Stimulated activated CD4-positive, alpha-beta T cell treated with anti-CD3 and anti-CD28 coated beads, Interleukin-2, amount 100 ng/mL, for 48 hours (primary cell): ENCODE results near the gene TMPRSS7.
"Not testable (repeated sequence)": the region's sequence is repeated elsewhere in the genome, so short reads cannot be mapped to it uniquely, and the experiment has no call there.

Source experiments
- DNase-seq, 2 donors: peaks; one replicate each; pipeline ENCODE4 v3.0.0-alpha.2; 2020

TMPRSS7 gene

DNA sequence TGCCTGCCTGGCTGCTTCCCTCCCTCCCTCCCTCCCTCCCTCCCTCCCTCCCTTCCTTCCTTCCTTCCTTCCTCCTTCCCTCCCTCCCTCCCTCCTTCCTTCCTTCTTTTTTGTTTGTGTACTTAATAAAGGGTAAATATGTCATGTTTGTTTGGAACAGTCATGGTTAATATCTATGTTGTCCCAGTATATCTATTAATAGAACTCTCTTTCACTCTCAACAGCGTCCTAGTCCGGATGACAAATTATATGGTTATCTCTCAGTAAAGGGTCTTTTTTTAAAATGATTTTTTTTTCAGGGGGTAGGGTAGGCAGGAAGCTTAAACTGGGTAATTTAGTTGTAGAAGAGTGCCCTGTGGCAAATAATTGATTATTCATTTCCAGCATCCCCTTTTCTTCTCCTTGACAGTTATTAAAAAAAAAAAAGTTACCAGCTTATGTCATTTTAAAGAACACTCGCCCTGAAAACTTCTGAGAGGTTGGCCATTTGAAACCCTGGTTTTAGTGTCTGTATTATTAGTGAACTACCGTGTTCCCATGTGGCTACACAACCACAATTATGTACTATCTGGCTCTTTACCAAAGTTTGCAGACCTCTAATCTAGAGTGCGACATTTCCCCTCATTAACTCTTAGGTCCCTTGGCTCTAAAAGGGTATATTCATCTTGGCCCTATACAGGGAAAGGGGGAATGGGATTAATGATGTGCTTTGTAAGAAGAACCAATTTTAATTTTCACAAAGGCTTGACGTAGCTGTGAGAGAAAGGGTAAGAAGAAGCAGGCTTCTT, 22.1 kb upstream of the TMPRSS7 start:
- DNase-seq: no peak

DNA sequence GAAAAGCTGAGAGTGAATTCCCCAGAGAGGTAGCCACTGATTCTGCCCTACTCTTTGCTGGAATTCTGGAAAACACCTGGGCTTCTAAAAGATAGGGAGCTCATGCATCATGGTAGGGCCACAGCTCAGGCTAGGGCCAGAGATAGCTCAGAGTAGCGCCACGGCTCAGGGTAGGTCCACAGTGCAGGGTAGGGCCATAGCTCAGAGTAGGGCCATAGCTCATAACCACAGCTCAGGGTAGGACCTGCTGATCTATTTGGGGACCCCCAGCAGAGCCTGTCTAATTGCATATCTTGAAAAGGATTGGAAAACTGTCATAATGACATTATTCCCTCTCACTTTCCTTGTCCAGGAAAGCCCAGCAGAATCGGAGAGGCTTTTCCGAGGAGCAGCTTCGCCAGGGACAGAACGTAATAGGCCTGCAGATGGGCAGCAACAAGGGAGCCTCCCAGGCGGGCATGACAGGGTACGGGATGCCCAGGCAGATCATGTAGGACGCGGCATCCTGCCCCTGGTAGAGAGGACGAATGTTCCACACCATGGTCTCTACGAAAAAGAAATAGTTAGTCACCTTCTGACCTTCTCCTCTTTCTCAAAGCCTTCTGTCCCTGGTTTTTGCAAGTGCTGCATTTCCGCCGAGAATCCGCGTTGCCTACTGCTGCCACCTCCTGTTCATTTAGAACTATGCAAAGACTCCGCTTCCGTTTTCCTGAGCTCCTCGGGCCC, 21.3 kb upstream of the TMPRSS7 start:
- DNase-seq: peak; percentile 45 to 52

DNA sequence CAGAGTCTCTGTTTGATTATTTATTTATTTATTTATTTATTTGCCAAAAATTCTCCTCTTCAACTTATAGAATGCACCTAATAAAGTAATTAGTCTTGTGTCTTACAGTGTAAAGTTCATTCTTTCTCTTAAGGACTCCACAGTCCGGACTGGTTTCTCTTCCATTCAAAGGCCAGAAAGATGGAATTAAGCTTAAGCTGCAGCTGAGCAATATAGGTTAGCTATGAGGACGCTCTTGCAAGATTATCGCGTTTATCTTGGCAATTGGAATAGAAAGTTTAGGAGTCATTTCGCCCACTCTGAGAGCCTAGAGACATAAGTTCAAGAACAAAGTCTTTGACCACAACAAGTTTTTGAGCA, 20.8 kb upstream of the TMPRSS7 start:
- no peak for DNase-seq

DNA sequence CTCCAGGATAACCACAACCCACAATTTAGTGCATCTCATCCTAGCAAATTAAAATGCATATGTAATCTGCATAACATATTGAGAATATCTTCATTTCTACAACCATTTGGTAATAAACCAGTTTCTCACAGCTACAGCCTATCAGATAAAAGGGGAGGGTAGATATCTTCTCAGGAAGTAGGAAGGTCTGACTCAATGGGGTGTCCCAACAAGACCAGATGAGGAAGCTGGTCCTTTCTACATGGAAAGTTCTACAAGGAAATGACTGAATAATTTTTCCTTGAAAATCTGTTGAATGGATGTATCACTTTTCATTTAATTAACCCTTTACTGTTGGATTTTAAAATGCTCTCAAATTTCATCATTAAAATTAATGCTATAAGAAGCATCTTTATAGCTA, 17.4 kb upstream of the TMPRSS7 start:
- DNase-seq: no peak

DNA sequence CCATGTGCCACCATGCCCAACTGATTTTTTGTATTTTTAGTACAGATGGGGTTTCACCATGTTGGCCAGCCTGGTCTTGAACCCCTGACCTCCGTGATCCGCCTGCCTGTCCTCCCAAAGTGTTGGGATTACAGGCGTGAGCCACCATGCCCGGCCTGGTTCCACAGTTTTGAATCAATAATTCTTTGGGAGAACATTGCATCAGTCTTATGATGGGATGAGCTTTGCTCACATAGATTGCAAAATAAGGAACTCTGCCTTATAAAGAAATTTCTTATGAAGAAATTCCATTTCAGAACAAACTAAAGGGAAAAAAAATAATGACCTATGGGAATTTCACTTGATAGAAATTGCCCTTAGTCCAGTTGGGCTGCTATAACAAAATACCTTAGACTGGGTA, 15.8 kb upstream of the TMPRSS7 start:
- no peak for DNase-seq

DNA sequence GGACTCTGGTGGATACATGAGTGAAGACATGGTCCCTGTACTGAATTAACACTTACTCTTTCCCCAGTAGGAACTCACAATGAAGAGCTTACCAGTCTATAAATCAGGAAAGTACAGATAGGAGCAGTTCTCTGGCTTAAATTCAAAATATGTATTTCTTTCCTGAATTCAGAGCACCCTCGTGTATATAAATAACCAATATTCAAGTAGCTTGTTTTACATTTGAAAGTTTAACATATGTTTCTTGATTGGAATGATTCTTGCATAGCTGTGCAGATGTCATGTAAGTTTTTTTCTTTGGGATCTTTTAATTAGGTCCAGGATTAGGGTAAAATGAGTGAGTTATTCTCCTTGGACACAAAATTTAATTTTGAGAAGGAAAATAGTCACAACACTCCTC, 14.8 kb upstream of the TMPRSS7 start:
- DNase-seq: no peak

DNA sequence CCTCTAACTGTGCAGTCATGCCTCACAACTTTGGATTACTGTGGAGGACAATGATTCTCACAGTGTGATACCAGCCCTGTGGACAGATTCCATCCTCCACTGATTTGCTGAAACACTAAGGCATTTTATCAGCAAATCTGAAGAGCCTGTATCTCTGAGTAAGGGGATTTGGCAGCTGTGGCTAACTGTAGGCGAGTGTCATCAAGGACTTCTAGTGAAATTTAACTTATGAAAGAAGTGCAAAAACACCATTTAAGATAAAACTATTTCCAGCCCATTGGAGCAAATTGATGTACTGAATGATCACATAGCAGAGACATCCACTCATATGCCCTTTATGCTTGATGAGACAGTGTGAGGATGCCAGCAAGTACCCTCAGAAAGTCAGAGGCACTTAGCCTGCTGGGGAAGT, 13.9 kb upstream of the TMPRSS7 start:
- no peak for DNase-seq

DNA sequence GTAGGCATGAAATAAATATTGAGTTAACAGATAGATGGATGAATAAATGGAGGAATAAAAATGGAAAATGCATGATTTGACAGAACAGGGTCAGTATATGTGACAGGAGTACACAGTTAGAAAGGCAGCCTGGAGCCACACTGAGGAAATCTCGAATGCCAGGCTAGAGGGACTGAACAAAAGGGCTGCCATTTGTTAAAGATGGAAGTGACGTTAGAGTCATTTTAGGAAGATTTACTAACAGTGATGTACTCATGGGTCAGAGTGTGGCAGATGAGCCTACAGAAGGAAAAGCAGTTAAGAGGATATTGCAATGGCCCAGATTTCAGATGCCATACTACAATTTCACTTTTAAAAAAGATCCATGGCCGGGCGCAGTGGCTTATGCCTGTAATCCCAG, 7.4 kb upstream of the TMPRSS7 start:
- DNase-seq: no peak

DNA sequence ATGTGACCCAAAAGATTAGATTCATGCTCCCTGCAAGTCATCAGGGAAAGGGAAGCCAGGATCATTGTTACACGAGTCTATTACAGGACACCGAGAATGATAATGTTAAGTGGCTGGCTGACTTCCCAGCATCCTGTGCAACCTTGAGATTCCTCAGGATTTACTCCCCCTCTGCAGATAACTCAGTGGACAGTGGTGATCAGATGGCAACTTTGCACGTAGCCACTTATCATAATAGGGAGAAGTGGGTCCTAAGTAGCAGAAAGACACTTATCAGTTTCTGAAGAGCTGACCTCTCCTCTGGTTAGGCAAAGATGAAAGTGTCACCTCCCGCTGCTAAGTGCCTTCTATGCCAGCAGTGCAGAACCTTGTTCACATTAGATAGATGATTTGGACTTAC, 6.7 kb upstream of the TMPRSS7 start:
- DNase-seq: no peak

DNA sequence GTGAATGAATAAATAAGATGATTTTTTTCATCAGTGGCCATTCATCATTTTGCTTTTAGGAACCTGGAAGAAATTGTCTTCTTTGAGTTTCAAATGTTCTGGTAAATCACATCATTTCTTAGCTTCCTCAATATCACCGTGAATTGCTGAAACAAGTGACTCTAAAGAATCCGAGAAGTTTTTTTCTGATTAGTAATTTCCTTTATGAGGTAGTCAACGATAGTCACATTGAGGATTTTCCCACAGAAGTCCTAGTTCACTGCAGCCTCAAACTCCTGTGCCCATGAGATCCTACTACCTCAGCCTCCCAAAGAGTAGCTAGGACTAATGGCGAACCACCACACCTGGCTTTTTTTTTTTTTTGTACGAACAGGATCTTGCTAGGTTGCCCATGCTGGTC, 3.6 kb upstream of the TMPRSS7 start:
- DNase-seq: no peak

DNA sequence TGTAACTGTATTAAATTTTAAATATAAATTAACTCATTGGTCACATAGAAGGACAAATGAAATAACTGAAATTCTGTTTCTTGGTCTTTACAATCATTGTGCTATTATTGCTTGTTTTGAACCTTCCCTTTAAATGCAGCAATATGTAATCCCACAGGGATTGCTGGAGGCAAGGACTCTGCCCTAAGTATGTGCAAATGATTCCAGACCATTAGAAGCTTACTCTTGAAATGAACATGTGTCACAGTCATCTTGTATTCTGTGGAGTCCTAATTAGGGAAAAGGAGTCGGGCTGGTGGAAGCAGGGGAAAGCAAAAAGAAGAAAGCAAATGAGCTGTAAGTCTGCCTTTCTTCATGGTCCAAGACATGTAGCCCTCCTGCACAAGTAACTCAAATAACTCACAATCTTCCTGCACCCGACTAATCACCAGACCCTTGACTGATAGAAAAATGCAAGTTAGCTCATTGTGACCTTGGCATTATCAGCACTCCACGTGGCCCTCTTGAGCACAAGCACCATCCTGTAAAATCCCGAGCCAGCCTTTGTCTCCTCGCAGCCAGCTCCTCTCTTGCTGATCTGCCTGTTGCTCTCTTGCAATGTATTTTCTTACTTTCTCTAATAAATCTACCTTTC, 2.3 kb upstream of the TMPRSS7 start:
- DNase-seq: no peak

DNA sequence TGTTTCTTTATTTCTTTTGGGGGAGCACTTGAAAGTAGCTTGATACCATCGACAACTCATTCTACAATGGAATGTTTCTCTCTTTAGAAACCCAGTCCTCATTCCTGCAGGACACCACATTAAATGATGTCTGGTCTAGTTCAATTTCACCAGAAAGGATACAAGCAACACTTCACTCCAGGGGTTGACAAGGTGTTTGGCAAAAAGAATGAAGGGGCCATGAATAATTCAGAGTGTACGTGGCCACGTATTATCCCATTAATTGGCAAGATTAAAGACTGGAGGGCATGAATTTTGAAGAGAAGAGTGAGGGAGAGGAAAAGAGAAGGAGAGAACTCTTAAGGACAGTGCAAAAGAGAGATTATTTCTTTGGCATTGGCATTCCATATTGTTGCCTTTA, 705 bp downstream of the TMPRSS7 start:
- no peak for DNase-seq

DNA sequence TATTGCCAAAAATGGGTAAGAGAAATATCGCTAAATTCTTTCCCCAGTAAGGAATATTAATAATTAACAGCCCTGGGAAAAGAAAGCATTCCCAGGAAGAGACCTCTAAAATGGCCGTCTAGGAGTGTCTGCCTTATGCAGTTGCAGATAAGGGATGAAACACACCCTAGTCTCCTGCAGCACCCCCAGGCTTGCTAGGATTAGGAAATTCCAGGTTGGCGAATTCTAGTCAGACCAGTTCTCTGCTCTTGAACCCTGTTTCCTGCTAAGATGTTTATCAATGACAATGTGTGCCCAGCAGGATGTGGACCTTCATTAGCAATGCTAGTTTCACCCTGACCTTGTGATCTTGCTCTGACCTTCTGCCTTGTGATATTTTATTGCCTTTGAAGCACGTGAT, 2.7 kb downstream of the TMPRSS7 start:
- DNase-seq: not testable (repeated sequence)

DNA sequence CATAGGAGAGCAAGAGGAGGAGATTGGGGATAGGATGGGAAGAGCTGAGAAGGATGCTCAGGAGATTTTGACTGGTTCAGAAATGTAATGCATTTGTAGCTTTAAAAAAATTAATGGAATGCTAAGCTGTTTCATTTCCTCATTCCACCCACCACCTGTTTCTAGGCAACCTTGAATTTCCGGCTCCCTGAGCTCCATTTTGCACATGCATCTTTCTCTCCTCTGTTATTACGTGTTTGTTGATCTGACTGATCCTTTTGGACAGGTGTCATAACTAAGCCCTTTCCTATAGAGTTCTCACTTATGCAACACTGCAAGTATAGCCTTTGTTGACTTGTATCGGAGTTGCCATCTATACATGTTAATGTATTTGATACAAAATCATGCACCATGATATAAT, 4.3 kb downstream of the TMPRSS7 start:
- no peak for DNase-seq

DNA sequence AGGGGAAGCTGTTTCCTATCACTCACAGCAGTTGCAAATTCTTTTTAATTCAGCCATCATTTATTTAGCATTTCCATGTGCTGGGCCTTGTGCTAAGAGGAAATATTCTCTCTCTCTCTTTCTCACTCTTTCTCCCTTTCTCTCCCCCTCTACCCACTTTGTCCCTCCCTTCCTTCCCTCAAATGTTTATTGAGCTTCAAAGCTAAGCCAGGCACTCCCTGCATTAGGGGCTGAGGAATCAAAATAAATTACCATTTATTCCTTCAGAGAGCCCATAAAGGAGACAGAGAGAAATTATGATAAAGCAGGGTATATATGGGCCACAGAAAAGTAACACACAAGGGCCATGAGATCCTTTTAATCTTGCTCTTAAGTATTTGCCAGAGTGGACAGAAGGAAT, 6.8 kb downstream of the TMPRSS7 start:
- no peak for DNase-seq

DNA sequence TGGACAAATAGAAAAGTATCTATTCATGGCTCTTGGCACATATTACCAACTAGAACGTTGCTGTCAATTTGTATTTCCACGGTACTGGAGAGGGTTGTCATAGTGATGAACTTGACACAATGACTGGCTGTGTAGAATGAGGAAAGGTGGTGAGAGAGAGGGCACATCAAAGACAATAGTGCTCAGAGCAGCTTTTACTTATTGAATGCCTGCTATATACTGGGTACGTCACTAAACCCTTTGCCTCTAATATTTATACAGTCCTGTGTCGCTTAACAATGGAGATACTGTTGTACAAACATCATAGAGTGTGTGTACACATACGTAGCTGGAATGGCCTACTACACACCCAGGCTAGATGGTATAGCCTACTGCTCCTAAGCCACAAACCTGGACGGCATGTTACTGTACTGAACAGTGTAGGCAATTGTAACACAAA, 8.3 kb downstream of the TMPRSS7 start:
- no peak for DNase-seq

DNA sequence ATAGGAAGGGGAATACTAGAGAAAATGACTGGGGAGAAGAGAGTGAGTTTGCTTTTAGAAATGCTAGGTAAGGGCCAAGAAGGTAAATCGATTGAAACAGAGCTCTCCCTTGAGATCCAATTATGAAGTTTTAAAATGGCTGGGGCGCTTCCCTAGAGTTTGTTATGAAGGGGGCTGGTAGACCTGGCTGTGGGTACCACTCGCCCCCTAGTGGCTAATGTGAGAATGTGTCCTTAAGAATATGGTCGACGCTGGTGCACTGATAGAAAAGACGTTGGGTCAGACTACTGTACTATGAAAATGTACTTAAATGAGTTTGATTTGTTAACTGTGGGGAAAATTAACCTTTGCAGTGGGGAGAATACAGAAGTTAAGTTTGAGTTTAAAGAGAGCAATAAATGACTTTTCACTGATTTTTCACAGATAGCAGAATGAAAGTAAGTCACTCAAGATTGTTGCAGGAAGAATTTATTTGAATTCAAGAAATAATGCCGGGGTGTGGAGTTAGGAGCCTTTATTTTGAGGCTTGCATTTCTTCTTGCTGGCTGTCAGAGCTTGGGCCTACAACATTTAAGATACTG, 9.2 kb downstream of the TMPRSS7 start:
- DNase-seq: peak; percentile 13 to 36

DNA sequence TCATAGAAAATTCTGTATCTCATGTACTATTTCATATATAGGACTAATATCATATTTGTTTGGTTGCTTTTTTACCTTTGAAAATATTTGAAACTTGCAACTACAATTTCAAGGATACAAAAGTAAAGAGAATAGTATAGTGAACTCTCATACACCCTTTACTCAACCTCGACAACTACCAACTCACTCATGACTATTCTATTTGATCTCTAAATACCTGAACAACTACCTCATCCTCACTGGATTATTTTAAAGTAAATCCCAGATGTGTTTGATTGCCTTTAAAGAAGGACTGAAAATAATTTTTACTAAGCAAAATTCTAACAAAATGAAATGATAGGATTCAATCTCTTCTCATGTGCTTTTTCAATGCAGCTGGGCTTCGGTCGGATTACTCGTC, 12.1 kb downstream of the TMPRSS7 start:
- DNase-seq: no peak

DNA sequence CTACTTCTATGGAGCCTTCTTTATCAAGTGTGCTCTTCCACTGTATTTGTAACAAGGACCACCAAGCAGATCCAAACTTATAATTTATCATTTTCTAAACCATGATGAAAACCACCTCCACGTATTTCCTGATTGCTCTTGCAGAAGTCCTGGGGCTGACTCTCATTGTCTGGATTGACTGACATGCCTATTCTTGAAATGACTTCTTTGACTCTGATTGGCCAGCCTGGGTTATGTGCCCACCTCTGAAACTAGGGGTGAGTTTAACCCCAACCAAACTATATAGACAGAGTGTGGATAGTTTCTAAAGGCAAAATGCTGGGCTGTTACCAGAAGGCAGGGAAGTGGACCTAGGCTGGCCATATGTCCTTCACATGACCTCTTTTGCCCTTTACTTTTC, 12.7 kb downstream of the TMPRSS7 start:
- DNase-seq: no peak

DNA sequence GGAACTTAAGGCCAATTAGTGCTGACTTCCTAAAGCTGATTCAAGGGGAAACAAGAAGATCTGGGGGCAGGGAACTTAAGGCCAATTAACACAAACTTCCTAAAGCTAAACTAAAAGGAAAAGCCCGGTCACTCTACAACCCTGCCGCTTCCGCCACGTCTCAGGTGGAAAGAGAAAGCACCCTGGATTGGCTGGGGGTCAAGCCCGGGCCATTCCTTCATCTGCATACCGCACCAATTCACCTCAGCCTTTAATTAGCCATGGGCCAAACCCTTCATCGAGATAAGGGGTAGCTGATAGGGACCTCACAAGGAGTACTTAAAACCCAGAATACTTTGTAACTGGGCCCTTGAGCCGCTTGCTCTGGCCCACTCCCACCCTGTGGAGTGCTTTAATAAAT, 14.4 kb downstream of the TMPRSS7 start:
- no peak for DNase-seq

DNA sequence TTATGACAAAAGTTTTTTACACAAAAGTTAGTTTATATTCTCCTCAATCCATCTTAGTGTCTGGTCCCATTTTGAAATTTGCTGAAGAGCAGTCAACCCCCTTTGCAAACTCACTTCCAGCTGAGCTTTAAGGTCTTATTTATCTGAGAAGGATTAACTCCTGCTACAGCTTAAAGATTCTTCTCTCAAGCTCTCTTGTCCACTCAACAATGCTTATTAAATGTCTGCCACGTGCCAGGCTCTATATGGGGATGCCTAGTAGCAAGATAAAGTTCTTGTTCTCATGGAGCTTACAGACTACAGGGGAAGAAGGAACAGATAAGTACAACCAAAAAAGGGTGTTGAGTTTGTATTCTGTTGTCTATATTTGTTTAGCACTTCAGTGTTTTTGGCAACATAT, 18.7 kb downstream of the TMPRSS7 start:
- DNase-seq: no peak

DNA sequence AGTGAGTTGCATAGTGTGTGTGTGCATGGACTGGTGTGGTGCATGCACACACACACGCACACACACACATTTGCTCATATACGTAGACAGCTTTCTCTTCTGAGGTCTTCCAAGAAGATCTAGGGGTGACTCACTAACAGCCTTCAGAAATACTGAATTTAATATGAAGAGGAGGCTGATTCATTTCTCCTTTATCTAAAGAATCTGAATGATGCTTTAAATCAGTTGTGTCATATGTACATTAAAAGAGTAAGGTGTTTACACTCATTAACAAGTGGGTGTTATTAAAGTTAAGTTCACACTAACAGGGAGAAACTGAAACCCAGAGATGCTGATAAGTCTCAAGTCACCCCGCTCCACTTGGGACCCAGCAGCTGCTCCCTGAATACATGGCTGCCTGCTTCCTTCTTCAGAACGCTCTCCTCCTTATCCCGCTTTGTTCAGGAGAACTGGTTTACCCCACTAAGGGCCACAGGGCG, 22.0 kb downstream of the TMPRSS7 start:
- peak in 1 of 2 donors; percentile 8 for DNase-seq

DNA sequence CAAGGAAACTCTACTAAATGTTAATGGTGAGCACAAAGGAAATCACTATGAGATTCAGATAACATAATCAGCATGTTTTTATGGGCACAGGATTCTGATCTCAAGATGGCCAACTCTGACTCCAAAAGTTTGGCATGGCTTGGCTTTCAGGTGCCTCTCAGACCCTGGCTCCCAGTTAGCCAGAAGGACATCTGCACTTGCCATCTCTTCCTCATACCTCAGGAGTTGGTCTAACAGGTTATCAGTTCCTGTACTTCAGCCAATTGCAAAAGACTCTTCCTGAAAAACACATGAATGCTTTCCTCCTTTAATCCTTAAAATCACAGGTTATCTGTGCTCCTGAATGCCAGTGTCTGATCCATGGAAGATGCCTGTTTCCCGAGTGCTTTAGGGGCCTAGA, 25.0 kb downstream of the TMPRSS7 start:
- no peak for DNase-seq

DNA sequence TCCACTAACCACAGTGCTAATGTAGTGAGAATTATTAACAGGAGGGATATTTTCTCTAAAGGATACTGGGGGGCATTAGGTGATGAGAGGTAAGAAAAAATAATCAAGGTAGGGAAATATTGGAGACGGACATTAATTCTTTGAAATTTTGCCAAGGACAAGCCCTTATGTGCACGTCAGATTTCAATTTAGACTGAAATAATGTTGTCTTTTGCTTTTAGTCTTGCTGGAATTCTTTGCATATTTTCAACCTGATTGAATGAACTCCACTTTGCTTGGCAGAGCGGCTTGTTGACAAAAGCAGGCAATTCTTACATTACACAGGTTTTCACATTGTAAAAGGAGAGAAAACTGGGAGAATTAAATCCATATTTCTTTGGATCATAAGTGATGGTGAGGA, 26.6 kb downstream of the TMPRSS7 start:
- DNase-seq: no peak
